H1 (cell line): ENCODE measurements around the gene BRCA1.

Source experiments
- RNF2 ChIP-seq: fragments of 200-900, 300-1000 bp; sonication (generic); IDR thresholded peaks from 2 replicates; pipeline ENCODE4 v1.7.1; 2016; ENCODE audit warnings: borderline replicate concordance, low read depth, mild to moderate bottlenecking, antibody characterized with exemption, low read length; ENCODE audit not compliant: poor library complexity, severe bottlenecking; ENCODE audit errors: missing control alignments
- TF ChIP-seq, protein P1 (sequence below), 3 experiments: IDR thresholded peaks; 1 replicate in 2 of 3; 2 replicates in 1 of 3; pipeline versions ENCODE4 v1.5.1 to v1.6.1; 2011; ENCODE audit warnings: low read length in 3 of 3, mild to moderate bottlenecking in 3 of 3, inconsistent platforms in 2 of 3, low read depth in 1 of 3, moderate library complexity in 1 of 3; ENCODE audit not compliant: insufficient read depth in 1 of 3; ENCODE audit errors: control extremely low read depth in 1 of 3

DNA sequence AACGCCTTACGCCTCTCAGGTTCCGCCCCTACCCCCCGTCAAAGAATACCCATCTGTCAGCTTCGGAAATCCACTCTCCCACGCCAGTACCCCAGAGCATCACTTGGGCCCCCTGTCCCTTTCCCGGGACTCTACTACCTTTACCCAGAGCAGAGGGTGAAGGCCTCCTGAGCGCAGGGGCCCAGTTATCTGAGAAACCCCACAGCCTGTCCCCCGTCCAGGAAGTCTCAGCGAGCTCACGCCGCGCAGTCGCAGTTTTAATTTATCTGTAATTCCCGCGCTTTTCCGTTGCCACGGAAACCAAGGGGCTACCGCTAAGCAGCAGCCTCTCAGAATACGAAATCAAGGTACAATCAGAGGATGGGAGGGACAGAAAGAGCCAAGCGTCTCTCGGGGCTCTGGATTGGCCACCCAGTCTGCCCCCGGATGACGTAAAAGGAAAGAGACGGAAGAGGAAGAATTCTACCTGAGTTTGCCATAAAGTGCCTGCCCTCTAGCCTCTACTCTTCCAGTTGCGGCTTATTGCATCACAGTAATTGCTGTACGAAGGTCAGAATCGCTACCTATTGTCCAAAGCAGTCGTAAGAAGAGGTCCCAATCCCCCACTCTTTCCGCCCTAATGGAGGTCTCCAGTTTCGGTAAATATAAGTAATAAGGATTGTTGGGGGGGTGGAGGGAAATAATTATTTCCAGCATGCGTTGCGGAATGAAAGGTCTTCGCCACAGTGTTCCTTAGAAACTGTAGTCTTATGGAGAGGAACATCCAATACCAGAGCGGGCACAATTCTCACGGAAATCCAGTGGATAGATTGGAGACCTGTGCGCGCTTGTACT lies at the start of gene BRCA1:
- TF ChIP-seq RNF2: no peak
- TF ChIP-seq, protein P1, sequence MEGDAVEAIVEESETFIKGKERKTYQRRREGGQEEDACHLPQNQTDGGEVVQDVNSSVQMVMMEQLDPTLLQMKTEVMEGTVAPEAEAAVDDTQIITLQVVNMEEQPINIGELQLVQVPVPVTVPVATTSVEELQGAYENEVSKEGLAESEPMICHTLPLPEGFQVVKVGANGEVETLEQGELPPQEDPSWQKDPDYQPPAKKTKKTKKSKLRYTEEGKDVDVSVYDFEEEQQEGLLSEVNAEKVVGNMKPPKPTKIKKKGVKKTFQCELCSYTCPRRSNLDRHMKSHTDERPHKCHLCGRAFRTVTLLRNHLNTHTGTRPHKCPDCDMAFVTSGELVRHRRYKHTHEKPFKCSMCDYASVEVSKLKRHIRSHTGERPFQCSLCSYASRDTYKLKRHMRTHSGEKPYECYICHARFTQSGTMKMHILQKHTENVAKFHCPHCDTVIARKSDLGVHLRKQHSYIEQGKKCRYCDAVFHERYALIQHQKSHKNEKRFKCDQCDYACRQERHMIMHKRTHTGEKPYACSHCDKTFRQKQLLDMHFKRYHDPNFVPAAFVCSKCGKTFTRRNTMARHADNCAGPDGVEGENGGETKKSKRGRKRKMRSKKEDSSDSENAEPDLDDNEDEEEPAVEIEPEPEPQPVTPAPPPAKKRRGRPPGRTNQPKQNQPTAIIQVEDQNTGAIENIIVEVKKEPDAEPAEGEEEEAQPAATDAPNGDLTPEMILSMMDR (IDR thresholded peaks at IDR 0.05; ENCODE audit: control extremely low read depth in 1 of 3, insufficient read depth in 1 of 3, low read depth in 1 of 3, low read length in 3 of 3): no peak
